ENCODE results near the gene STUM.

- TF ChIP-seq, protein P1, sequence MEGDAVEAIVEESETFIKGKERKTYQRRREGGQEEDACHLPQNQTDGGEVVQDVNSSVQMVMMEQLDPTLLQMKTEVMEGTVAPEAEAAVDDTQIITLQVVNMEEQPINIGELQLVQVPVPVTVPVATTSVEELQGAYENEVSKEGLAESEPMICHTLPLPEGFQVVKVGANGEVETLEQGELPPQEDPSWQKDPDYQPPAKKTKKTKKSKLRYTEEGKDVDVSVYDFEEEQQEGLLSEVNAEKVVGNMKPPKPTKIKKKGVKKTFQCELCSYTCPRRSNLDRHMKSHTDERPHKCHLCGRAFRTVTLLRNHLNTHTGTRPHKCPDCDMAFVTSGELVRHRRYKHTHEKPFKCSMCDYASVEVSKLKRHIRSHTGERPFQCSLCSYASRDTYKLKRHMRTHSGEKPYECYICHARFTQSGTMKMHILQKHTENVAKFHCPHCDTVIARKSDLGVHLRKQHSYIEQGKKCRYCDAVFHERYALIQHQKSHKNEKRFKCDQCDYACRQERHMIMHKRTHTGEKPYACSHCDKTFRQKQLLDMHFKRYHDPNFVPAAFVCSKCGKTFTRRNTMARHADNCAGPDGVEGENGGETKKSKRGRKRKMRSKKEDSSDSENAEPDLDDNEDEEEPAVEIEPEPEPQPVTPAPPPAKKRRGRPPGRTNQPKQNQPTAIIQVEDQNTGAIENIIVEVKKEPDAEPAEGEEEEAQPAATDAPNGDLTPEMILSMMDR (conservative IDR thresholded peaks at IDR 0.05 in 1 of 2, IDR thresholded peaks at IDR 0.05 in 1 of 2; ENCODE audit: low read depth in 1 of 2, low read length in 2 of 2) = no peak
- TF ChIP-seq EZH2 (IDR thresholded peaks at IDR 0.05; ENCODE audit: low read length, missing control alignments) = no peak
Measured at GRCh38 chr1:226511296-226511695, 37.3 kb upstream of the STUM start.

All from fibroblast of lung (primary cell).